BJ (cell line): ENCODE data around the gene ZIC5. TPM values are rescaled to one million over a fixed set of nuclear protein-coding genes. Genes with fewer than 3 reads are reported as not detected.

Experiments
- CTCF ChIA-PET: fragments of 350-600 bp; formaldehyde crosslinking; extraction: SDS; loops from one replicate; lab custom pipeline; 2021; ENCODE audit warnings: antibody characterized with exemption, inconsistent platforms; lab: Yijun Ruan, JAX
- POLR2A ChIA-PET: fragments of 300-600 bp; sonication (Branson Sonifier 250); formaldehyde crosslinking; extraction: SDS; loops from one replicate; lab custom pipeline; 2021; ENCODE audit warnings: antibody characterized with exemption; lab: Charles Lee
- DNase-seq: peaks from one replicate; pipeline ENCODE4 v3.0.0-alpha.2; 2011; ENCODE audit warnings: low read depth
- H3K27me3 ChIP-seq: 2 replicates; pipeline ENCODE4 v1.6.0; 2011; ENCODE audit warnings: low read length; ENCODE audit not compliant: control insufficient read depth, insufficient read depth
- H3K36me3 ChIP-seq: 2 replicates; pipeline ENCODE4 v1.5.1; 2011; ENCODE audit warnings: low read length; ENCODE audit not compliant: control insufficient read depth, insufficient read depth
- H3K4me3 ChIP-seq: 2 replicates; pipeline ENCODE4 v1.5.1; 2011; ENCODE audit warnings: low read depth, mild to moderate bottlenecking, control low read depth, low read length
- polyA plus RNA-seq: library from polyadenylated mRNA; depleted of rRNA; stranded (reverse); fragments of >200 nt; gene quantifications from 2 replicates; pipeline ENCODE4 v1.2.3, GENCODE V29; 2011
- TF ChIP-seq, protein P1 (sequence below): IDR thresholded peaks from 2 replicates; pipeline ENCODE4 v1.5.1; 2011; ENCODE audit warnings: low read depth, mild to moderate bottlenecking, control low read depth, inconsistent platforms, low read length, moderate library complexity; ENCODE audit not compliant: insufficient read depth

Gene ZIC5
- polyA plus RNA-seq, 1 experiment = not detected

DNA sequence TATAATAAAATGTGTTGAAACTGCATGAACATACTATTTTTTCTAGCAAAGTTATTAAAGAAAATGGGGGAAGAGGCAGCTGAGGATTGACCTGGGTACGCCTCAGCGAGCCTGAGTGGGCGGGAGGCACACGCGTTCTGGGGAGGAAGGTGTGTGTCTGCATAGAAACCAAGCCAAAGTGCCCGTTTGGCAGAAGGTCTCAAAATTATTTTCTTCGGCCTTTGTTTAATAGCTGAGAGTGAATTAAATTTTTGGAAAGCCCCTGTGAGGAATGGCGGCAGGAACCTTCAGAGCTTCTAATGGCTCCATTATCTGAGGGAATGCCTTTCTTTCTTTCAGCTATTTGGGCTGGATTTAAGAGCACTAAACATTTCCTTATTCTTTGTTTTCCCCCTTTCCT is 15.2 kb upstream of the ZIC5 start:
- CTCF ChIA-PET = interaction anchor here (1.4 kb wide), 1 partner anchor 18 kb away, joined by 5 read pairs; no protein-coding TSS in a partner anchor
- POLR2A ChIA-PET = no interaction called here
- no peak for DNase-seq
- TF ChIP-seq, protein P1, sequence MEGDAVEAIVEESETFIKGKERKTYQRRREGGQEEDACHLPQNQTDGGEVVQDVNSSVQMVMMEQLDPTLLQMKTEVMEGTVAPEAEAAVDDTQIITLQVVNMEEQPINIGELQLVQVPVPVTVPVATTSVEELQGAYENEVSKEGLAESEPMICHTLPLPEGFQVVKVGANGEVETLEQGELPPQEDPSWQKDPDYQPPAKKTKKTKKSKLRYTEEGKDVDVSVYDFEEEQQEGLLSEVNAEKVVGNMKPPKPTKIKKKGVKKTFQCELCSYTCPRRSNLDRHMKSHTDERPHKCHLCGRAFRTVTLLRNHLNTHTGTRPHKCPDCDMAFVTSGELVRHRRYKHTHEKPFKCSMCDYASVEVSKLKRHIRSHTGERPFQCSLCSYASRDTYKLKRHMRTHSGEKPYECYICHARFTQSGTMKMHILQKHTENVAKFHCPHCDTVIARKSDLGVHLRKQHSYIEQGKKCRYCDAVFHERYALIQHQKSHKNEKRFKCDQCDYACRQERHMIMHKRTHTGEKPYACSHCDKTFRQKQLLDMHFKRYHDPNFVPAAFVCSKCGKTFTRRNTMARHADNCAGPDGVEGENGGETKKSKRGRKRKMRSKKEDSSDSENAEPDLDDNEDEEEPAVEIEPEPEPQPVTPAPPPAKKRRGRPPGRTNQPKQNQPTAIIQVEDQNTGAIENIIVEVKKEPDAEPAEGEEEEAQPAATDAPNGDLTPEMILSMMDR = no peak
- no peaks in the 10 kb centered on the region for H3K36me3 ChIP-seq
- H3K4me3 ChIP-seq = no peak overlapping the region
- peaks cover 70% of the 10 kb centered on the region for H3K27me3 ChIP-seq

DNA sequence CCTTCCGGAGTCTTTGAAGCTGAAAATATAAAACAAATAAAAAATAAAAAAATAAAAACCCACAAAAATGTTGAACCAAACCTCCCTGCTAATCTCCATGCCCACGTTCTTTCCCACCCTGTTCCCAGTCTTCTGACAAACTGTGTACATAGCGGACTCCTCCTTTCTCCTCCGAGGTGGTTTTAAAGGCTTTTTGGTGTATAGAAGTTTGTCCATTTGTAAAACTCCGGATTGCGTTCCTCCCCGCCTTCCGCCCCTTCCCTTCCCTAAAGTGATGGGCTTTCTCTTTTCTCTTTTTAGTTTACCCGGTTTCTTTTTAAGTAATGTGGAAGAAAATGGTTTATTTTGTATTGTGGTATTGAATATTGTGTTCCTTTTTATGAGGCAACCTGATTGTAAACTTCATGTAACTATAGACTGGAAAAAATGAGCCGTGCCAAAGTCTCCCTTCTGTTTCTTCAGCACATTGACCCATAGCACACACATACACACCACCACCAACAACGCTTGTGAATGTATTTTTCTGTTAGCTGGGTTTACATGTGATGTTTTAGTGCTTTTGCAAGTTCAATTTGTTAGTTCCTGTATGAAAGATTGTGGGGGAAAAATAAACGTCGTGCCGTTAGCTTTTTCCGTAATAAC is 14.4 kb upstream of the ZIC5 start:
- no peak overlapping the region for H3K4me3 ChIP-seq
- DNase-seq = no peak
- POLR2A ChIA-PET = no interaction called here
- CTCF ChIA-PET = no interaction called here
- H3K36me3 ChIP-seq = no peaks in the 10 kb centered on the region
- TF ChIP-seq, protein P1 = no peak
- peaks cover 62% of the 10 kb centered on the region for H3K27me3 ChIP-seq

DNA sequence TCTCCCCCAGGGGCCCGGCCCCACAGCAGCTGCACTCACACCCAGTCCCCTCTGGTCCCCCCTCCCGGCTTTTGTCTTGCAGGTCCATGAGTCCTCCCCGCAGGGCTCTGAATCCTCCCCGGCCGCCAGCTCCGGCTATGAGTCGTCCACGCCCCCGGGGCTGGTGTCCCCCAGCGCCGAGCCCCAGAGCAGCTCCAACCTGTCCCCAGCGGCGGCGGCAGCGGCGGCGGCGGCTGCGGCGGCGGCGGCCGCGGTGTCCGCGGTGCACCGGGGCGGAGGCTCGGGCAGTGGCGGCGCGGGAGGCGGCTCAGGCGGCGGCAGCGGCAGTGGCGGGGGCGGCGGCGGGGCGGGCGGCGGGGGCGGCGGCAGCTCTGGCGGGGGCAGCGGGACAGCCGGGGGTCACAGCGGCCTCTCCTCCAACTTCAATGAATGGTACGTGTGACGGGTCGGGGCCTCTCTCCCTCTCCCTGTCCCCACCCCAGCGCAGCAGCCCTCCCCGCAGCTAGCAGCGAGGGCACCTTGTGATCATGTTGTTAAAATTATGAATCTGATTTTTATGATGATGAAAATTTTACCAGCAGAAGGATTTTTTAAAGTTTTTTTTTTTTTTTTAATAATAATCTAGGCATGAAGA is 13.8 kb upstream of the ZIC5 start:
- ChIA-PET CTCF (interaction anchor here (1.8 kb wide), 1 partner anchor 12 kb away, joined by 6 read pairs; no protein-coding TSS in a partner anchor), POLR2A (no interaction called here)
- Histone ChIP-seq H3K4me3 (no peak overlapping the region), H3K36me3 (no peaks in the 10 kb centered on the region), H3K27me3 (peaks cover 56% of the 10 kb centered on the region)
- TF ChIP-seq, protein P1 = no peak
- DNase-seq = no peak

DNA sequence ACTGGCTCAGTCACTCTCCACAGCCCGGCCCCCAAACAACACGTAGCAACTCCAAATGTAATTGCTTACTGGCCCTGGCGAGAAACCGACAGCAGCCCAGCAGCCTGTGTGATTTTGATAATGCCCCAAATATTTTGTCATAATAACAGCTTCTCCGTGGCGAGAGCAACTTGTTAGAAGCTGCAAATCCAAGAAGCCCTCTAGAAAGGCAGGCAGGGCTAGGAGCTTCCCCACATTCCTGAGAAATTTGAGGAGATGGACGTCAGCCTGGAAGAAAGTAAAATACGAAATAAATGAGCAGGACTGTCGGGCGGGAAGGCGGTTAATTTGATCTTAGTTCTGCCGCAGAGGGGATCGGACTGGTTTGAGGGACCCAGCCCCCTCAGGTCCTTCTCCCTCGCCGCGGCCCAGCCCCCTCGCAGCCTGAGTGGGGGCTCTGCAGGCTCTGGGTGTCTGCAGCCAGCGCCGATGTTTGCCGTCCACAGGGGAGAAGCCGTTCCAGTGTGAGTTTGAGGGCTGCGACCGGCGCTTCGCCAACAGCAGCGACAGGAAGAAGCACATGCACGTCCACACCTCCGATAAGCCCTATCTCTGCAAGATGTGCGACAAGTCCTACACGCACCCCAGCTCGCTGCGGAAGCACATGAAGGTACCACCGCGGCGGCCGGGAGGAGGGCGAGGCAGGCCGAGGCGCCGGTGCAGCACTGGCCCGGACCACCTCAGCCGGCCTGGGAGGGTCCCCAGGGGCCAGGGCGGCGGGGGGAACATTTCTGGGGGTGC is 13.1 kb upstream of the ZIC5 start:
- Histone ChIP-seq H3K27me3 (peaks cover 54% of the 10 kb centered on the region), H3K36me3 (no peaks in the 10 kb centered on the region), H3K4me3 (no peak overlapping the region)
- DNase-seq = no peak
- TF ChIP-seq, protein P1 = no peak
- ChIA-PET CTCF (interaction anchor here (1.3 to 1.8 kb wide), 2 partner anchors 11 to 530 kb away, joined by 3 to 6 read pairs; no protein-coding TSS in a partner anchor), POLR2A (no interaction called here)
